ENCODE data around the gene AIG1.

- TF ChIP-seq ELF4 (IDR thresholded peaks at IDR 0.05), result no peak
- TF ChIP-seq SP1 (IDR thresholded peaks at IDR 0.05), result no peak
- no peak for TF ChIP-seq HDGF (IDR thresholded peaks at IDR 0.05; ENCODE audit: borderline replicate concordance)
- no peak for TF ChIP-seq NFRKB (IDR thresholded peaks at IDR 0.05)
- no peak for TF ChIP-seq SUZ12 (IDR thresholded peaks at IDR 0.05)
These were observed 316.2 kb downstream of the AIG1 start for GRCh38 chr6:143376861-143377260.
